CD4-positive, alpha-beta T cell treated with Interleukin-6 for 4 hours (primary cell): ENCODE measurements around the gene C1QTNF9.
"Not testable (repeated sequence)": the region's sequence is repeated elsewhere in the genome, so short reads cannot be mapped to it uniquely, and the experiment has no call there.

ENCODE experiments used
- DNase-seq: peaks from one replicate; pipeline ENCODE4 v3.0.0-alpha.2; 2020; ENCODE audit warnings: mixed read lengths

The C1QTNF9 gene

GRCh38 chr13:24365191-24365590 lies 55.8 kb downstream of the C1QTNF9 start:
- DNase-seq, result no peak

GRCh38 chr13:24366315-24366714 lies 56.9 kb downstream of the C1QTNF9 start:
- DNase-seq, result not testable (repeated sequence)

GRCh38 chr13:24371273-24371672 lies 61.9 kb downstream of the C1QTNF9 start:
- not testable (repeated sequence) for DNase-seq
